Putamen (tissue), 1 donor: ENCODE data around the gene DNAJB14.

Source experiments
- DNase-seq: peaks from one replicate; pipeline ENCODE4 v3.0.0-alpha.2; 2016; ENCODE audit warnings: low spot score

The DNAJB14 gene

GRCh38 chr4:99943904-99944437 is 2.4 kb downstream of the DNAJB14 start:
- DNase-seq: no peak

GRCh38 chr4:99938243-99938753 is 8.1 kb downstream of the DNAJB14 start:
- DNase-seq: no peak

GRCh38 chr4:99934891-99935290 is 11.5 kb downstream of the DNAJB14 start:
- no peak for DNase-seq

DNA sequence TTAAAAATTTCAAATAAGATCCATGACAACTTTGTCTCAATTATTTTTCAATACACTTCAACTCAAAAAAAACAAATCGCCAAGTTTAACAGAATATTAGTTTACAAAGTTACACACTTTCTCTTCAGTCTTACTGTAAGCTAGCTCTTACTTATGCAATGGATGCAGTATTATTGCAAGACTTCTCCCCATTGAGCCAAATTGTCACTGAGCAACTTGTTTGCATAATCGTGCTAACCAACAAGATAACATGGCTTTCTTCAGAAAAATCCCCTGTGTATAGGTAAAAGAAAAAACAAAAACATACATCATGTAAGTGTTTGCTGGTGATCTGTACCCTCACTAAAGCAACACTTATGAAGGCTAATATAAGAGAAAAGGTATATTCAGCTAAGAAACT is 18.9 kb downstream of the DNAJB14 start:
- no peak for DNase-seq

DNA sequence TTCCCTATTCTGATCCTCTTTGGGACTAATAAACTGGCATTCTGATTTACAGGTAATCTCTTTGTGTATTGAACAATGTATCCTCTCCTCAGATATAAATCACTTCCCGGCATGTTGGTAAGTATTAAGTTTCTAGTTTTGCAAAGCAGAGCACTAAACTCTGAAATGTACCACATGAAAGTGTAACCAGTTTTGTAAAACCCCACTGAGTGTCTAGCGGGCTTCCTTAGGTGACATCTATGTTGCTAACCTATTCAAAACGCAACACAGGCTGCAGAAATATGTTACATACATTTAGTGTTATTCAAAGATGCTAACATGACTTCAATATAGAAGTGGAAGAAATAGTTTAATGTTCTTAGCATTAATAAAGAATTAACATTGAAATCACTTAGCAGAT is 25.2 kb downstream of the DNAJB14 start:
- DNase-seq: no peak

- no peak for DNase-seq
Observed at GRCh38 chr4:99918656-99919055, 27.8 kb downstream of the DNAJB14 start.

- no peak for DNase-seq
Observed at GRCh38 chr4:99917575-99917974, 28.8 kb downstream of the DNAJB14 start.

DNA sequence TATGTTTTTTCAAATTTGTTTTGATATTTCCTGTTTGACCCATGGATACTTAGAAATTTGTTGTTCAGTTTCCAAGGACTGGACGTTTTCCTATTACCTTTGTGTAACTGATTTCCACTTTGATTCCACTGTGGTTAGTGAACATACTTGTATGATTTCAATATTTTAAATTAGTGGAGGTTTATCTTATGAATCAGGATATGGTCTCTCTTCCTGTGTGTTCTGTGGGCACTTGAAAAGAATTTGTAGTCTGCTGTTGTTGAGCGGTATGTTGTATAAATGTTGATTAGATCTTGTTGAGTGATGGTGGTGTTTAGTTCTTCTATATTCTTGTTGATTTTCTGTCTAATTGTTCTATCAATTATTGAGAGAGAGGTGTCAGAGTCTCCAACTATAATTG is 31.0 kb downstream of the DNAJB14 start:
- DNase-seq: no peak

DNA sequence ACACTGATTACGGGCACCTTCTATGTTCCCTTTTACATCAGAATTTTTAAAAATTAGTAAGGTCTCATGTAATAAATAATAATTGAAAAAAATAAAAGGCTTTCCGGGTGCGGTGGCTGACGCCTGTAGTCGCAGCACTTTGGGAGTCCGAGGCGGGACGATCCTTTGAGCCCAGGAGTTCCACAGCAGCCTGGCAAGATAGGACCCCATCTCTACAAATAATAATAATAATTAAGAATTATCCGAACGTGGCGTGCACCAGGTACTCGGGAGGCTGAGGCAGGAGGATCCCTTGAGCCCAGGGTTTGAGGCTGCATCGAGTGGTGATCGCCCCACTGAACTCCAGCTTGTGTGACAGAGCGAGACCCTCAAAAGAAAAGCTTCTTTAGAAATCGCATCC is 51.4 kb downstream of the DNAJB14 start:
- no peak for DNase-seq

- DNase-seq: peak; percentile 94
Observed at GRCh38 chr4:99894161-99894997, 52.0 kb downstream of the DNAJB14 start, which contains the start of gene LAMTOR3. LAMTOR3 (minus strand) TSS chr4:99894427; CDS start chr4:99893963, 464 bp downstream.

DNA sequence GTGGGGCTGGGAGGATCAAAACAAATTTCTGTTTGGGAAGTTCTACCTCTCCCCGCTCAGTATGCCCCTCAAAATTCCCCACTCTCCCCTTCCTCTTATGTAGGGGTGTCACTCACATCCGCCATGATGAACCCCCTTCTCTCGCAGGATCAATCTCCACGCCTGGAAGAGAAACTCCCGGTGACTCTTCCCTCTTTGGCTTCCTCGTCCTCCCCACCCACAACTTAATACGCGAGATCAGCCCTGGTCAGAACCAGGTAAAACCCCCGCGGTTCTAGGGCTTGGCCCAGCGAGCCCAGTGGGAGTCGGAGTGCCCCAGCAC is 52.6 kb downstream of the DNAJB14 start:
- no peak for DNase-seq

DNA sequence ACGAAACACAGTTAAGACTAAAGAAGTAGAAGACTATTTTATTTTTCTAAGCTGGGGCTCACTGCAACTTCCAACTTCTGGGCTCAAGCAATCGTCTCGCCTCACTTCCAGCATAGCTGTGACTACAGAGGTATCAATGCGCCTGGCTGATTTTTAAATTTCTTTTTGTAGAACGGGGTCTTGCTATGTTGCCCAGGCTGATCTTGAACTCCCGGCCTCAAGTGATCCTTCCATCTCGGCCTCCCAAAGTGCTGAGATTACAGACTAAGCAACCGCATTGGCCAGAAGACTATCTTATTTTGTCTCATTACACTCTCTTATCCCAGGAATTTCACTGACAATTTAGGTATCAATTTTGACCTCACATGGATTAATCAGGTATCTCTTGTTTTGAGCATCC is 53.4 kb downstream of the DNAJB14 start:
- no peak for DNase-seq

DNA sequence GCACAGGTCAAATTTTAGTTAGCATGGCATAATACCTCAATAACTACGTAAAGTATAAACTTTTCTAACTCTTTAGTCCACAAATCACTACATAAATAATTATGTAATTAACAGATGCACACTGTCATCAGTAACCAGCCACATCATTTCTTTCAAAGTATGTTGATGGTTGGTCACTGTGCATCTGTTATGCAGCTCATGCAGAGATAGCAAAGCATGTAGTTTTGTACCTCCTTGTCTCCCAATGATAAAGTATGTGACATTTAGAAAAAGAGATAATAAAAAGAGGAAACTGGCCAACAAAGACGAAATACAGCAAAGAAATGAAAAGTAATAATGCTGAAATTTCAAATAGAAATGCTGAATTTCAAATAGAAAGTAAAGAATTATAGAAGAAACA is 55.1 kb downstream of the DNAJB14 start:
- no peak for DNase-seq

DNA sequence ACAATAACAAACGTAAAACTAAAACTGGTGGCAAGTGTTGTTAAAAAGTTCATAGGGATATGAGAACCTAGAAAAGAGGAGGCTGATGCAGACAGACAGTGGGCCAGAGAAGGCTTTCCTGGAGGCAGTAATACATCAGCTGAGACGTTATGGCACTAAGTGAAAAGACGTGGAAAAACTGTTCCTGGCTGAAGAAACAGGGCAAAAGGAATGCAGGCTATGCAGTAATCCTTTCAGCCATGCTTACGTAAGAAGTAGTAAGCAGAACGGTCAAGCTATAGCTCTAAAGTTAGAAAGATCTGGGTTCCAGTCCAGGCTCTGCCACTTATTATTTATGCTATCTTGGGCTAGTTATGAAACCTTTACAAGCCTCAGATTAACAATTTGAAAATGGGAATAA is 58.6 kb downstream of the DNAJB14 start:
- no peak for DNase-seq

- DNase-seq: no peak
Observed at GRCh38 chr4:99886146-99886545, 60.3 kb downstream of the DNAJB14 start.

- no peak for DNase-seq
Observed at GRCh38 chr4:99885687-99886086, 60.7 kb downstream of the DNAJB14 start.

DNA sequence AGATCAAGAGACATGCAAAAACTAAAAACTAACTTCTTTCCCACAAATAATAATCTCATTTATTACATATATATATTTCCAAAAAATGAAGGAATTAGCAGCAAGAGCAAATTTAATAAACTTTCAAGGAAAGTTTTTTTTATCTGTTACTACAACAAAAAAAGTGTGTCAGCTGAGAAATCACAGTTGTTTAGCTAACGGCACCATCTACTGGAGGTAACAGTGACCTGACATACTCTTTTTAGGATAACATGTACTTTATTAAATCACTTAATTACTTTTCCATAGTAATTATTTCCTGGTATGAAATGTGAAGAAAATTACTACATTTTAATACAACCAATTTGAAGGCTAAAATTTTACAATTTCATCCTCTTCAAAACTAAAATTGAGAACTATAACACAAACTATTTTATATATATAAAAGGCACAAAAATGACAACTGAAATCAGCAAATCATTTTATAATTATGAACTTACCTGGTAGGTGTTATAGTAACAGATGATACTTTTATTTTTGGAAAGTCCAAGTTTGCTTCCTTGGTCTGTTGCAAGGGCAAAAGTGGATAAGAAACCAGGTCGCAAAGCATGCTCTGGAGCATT is 61.3 kb downstream of the DNAJB14 start:
- DNase-seq: no peak

DNA sequence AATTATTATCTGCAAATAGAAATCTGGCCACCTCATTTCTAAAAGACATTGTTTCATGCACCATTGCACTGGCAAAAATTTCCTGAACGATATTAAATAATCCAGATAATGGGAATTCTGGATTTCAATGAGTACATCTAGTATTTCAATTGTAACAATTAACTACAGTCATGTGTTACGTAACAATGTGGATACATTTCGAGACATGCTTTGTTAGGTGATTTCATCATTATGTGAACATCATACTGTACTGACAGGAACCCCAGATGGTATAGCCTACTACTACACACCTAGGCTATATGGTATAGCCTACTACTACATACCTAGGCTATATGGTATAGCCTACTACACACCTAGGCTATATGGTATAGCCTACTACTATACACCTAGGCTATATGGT is 67.0 kb downstream of the DNAJB14 start:
- no peak for DNase-seq

DNA sequence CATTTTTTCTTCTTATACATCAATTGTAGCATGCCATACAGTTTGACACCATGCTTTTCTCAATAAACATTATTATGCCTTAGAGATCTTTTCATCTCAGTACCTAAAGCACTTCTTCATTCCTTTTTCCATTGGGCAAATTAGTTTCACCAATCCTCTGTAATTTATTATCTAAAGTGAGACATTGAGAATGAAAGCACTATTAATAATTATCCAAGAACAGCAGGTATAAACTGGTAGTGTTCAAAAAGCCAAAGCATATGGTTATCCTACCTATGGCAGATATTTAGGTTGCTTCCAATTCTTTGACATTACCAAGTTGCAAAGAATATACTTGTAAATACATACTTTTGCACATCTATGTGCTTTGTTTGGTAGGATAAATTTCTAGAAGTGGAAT is 67.8 kb downstream of the DNAJB14 start:
- DNase-seq: no peak

GRCh38 chr4:99876946-99877345 is 69.5 kb downstream of the DNAJB14 start:
- no peak for DNase-seq

DNA sequence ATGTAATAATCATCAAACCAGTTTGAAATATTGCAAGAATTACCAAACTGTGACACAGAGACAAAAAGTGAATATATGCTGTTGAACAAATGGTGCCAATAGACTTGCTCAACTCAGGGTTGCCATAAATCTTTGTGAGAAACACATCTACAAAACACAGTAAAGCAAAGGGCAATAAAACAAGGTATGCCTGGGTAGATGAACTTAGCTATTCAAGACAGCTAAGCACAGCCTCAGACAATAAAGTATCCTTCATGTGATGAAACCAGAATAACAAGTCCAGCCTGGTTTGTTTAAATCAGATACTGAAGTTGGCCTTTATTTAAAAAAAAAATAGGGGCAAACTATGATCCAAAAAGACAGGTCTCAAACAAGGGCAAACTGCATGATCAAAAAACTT is 71.3 kb downstream of the DNAJB14 start:
- no peak for DNase-seq

- DNase-seq: no peak
Observed at GRCh38 chr4:99872570-99872969, 73.8 kb downstream of the DNAJB14 start.

- DNase-seq: no peak
Observed at GRCh38 chr4:99868126-99868596, 78.3 kb downstream of the DNAJB14 start.
